IPS-18c (cell line): ENCODE measurements around the gene KCNK18.

ENCODE experiments used
- H3K4me3 ChIP-seq: 2 replicates; pipeline ENCODE4 v1.7.0; 2013; ENCODE audit warnings: low read depth, mild to moderate bottlenecking, low read length, moderate library complexity; ENCODE audit not compliant: insufficient read depth
- H3K9me3 ChIP-seq: one replicate; pipeline ENCODE4 v1.6.1; 2013; ENCODE audit warnings: mild to moderate bottlenecking, low read length, moderate library complexity; ENCODE audit not compliant: control insufficient read depth, insufficient read depth

KCNK18 gene

GRCh38 chr10:117259279-117259678 is 62.0 kb downstream of the KCNK18 start:
- no peak overlapping the region for H3K4me3 ChIP-seq

More at GRCh38 chr10:117259279-117259678, 62.0 kb downstream of the KCNK18 start:
- no peaks in the 10 kb centered on the region for H3K9me3 ChIP-seq
